ENCODE results near the gene CDK2AP2. TPM values are rescaled to one million over a fixed set of nuclear protein-coding genes. Genes with fewer than 3 reads are reported as not detected.
"Not testable (repeated sequence)": the region's sequence is repeated elsewhere in the genome, so short reads cannot be mapped to it uniquely, and the experiment has no call there.

CDK2AP2 gene
- polyA plus RNA-seq, 1 of the 3 experiments (the other 2 are of a cell fraction), result 47.9 TPM

DNA sequence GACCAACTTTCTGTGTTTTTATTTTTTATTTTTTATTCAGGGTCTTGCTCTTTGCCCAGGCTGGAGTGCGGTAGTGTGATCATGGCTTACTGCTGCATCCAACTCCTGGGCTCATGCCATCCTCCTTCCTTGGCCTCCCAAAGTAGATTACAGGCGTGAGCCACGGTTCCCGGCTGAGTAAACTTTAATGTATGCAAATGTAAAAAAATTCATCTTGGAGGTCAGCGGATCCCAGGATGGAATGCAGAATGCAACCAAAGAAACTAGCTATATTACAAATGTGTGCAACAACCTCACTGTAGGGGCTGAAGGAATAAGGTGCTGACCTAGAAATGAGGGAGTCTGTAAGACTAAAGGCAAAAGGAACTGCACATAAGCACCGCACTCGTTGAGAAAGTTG is 6.2 kb upstream of the CDK2AP2 start:
- peaks cover 0 to under 1% of the 10 kb centered on the region in 2 experiments; a peak in 1 of 4 replicates for H3K4me1 ChIP-seq (ENCODE audit: control insufficient read depth in 1 of 2, insufficient read depth in 2 of 2, low read depth in 1 of 2, low read length in 1 of 2)
- no peaks in the 10 kb centered on the region for H3K36me3 ChIP-seq (replicated peaks in 1 of 2; ENCODE audit: control insufficient read depth in 1 of 2, insufficient read depth in 2 of 2, low read length in 1 of 2)
- TF ChIP-seq, protein P1, sequence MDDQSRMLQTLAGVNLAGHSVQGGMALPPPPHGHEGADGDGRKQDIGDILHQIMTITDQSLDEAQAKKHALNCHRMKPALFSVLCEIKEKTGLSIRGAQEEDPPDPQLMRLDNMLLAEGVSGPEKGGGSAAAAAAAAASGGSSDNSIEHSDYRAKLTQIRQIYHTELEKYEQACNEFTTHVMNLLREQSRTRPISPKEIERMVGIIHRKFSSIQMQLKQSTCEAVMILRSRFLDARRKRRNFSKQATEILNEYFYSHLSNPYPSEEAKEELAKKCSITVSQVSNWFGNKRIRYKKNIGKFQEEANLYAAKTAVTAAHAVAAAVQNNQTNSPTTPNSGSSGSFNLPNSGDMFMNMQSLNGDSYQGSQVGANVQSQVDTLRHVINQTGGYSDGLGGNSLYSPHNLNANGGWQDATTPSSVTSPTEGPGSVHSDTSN (IDR thresholded peaks at IDR 0.05), result no peak
- TF ChIP-seq, protein P2, sequence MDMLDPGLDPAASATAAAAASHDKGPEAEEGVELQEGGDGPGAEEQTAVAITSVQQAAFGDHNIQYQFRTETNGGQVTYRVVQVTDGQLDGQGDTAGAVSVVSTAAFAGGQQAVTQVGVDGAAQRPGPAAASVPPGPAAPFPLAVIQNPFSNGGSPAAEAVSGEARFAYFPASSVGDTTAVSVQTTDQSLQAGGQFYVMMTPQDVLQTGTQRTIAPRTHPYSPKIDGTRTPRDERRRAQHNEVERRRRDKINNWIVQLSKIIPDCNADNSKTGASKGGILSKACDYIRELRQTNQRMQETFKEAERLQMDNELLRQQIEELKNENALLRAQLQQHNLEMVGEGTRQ (IDR thresholded peaks at IDR 0.05; ENCODE audit: borderline replicate concordance, low read depth, low read length), result no peak
- TF ChIP-seq FOSL2 (IDR thresholded peaks at IDR 0.05; ENCODE audit: borderline replicate concordance, low read depth) (no peak), JUND (IDR thresholded peaks at IDR 0.05) (no peak), YY1 (IDR thresholded peaks at IDR 0.05; ENCODE audit: low read depth) (no peak), RCOR1 (IDR thresholded peaks at IDR 0.05; ENCODE audit: low read length) (no peak), TEAD4 (IDR thresholded peaks at IDR 0.05; ENCODE audit: borderline replicate concordance, insufficient read depth) (no peak), NRF1 (IDR thresholded peaks at IDR 0.05; ENCODE audit: low read depth, low read length) (no peak)
- TF ChIP-seq, protein P3, sequence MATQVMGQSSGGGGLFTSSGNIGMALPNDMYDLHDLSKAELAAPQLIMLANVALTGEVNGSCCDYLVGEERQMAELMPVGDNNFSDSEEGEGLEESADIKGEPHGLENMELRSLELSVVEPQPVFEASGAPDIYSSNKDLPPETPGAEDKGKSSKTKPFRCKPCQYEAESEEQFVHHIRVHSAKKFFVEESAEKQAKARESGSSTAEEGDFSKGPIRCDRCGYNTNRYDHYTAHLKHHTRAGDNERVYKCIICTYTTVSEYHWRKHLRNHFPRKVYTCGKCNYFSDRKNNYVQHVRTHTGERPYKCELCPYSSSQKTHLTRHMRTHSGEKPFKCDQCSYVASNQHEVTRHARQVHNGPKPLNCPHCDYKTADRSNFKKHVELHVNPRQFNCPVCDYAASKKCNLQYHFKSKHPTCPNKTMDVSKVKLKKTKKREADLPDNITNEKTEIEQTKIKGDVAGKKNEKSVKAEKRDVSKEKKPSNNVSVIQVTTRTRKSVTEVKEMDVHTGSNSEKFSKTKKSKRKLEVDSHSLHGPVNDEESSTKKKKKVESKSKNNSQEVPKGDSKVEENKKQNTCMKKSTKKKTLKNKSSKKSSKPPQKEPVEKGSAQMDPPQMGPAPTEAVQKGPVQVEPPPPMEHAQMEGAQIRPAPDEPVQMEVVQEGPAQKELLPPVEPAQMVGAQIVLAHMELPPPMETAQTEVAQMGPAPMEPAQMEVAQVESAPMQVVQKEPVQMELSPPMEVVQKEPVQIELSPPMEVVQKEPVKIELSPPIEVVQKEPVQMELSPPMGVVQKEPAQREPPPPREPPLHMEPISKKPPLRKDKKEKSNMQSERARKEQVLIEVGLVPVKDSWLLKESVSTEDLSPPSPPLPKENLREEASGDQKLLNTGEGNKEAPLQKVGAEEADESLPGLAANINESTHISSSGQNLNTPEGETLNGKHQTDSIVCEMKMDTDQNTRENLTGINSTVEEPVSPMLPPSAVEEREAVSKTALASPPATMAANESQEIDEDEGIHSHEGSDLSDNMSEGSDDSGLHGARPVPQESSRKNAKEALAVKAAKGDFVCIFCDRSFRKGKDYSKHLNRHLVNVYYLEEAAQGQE (IDR thresholded peaks at IDR 0.05; ENCODE audit: low read depth, low read length), result no peak
- no peaks in the 10 kb centered on the region for H4K20me1 ChIP-seq (ENCODE audit: insufficient read depth)
- H3K4me2 ChIP-seq, result no peak overlapping the region
- H3K9me3 ChIP-seq, result no peaks in the 10 kb centered on the region
- H3K27ac ChIP-seq (ENCODE audit: low read depth in 2 of 2, low read length in 1 of 2), result no peak overlapping the region
- H3F3A ChIP-seq (replicated peaks; ENCODE audit: insufficient read depth), result no peaks in the 10 kb centered on the region
- H3K9me2 ChIP-seq, result no peaks in the 10 kb centered on the region
- H3K27me3 ChIP-seq (ENCODE audit: insufficient read depth), result peaks cover 4% of the 10 kb centered on the region; the same call in 1 of the 2 replicates
- no peak for DNase-seq
- H3K79me2 ChIP-seq (ENCODE audit: insufficient read depth), result no peaks in the 10 kb centered on the region
- no peak overlapping the region for H3K4me3 ChIP-seq (ENCODE audit: low read depth in 2 of 2, low read length in 1 of 2)
- CTCF ChIA-PET, result interaction anchor here (0.8 to 1.7 kb wide), 2 partner anchors 9 to 132 kb away, joined by 3 to 5 read pairs; partner anchors contain the start of gene PITPNM1
- no peak overlapping the region for H2AFZ ChIP-seq (ENCODE audit: low read depth)
- WGBS (ENCODE audit: low lambda C conversion rate), result 69% methylated on average over 7 of the region's 7 CpGs
- POLR2A ChIA-PET, result no interaction called here
- no peak overlapping the region for H3K9ac ChIP-seq

DNA sequence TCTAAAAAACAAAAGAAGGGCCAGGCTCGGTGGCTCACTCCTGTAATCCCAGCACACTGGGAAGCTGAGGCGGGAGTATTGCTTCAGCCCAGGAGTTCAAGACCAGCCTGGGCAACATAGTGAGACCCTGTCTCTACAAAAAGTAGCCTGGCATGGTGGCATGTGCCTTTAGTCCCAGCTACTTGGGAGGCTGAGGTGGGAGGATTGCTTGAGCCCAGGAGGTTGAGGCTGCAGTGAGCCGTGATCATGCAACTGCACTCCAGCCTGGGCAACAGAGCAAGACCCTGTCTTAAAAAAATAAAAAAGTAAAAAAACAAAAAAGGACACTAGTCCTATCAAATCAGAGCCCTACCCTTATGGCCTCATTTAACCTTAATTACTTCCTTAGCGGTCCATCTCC is 3.6 kb upstream of the CDK2AP2 start:
- Histone ChIP-seq H3F3A (replicated peaks; ENCODE audit: insufficient read depth) (peaks cover 11% of the 10 kb centered on the region), H3K4me1 (ENCODE audit: control insufficient read depth in 1 of 2, insufficient read depth in 2 of 2, low read depth in 1 of 2, low read length in 1 of 2) (peaks cover 3 to 16% of the 10 kb centered on the region in 2 experiments; a peak in 3 of 4 replicates), H3K79me2 (ENCODE audit: insufficient read depth) (peaks cover 11% of the 10 kb centered on the region; the same call in 1 of the 2 replicates)
- H4K20me1 ChIP-seq (ENCODE audit: insufficient read depth); POLR2A ChIA-PET; H3K9me2 ChIP-seq; H3K9ac ChIP-seq; CTCF ChIA-PET; H3K36me3 ChIP-seq (replicated peaks in 1 of 2; ENCODE audit: control insufficient read depth in 1 of 2, insufficient read depth in 2 of 2, low read length in 1 of 2); H3K27me3 ChIP-seq (ENCODE audit: insufficient read depth); H3K9me3 ChIP-seq; DNase-seq; H3K4me2 ChIP-seq; H2AFZ ChIP-seq (ENCODE audit: low read depth); H3K4me3 ChIP-seq (ENCODE audit: low read depth in 2 of 2, low read length in 1 of 2); H3K27ac ChIP-seq (ENCODE audit: low read depth in 2 of 2, low read length in 1 of 2): not testable (repeated sequence)
- 48% methylated on average over 4 of the region's 4 CpGs for WGBS (ENCODE audit: low lambda C conversion rate)
